Trophoblast cell (in vitro differentiated cells and primary cell): Measurements from ENCODE around the gene SCARF1.

ENCODE experiments used
- DNase-seq, 2 donors: peaks; one replicate each; pipeline ENCODE4 v3.0.0-alpha.2; 2016
- H2AFZ ChIP-seq: 2 replicates; pipeline ENCODE4 v1.6.1; 2013; ENCODE audit warnings: low read length, moderate library complexity, mild to moderate bottlenecking; ENCODE audit not compliant: insufficient read depth, poor library complexity
- H2AK5ac ChIP-seq: 2 replicates; pipeline ENCODE4 v1.6.1; 2013; ENCODE audit warnings: mild to moderate bottlenecking, low read length
- H2BK120ac ChIP-seq: 2 replicates; pipeline ENCODE4 v1.6.1; 2013; ENCODE audit warnings: low read length, mild to moderate bottlenecking, moderate library complexity; ENCODE audit not compliant: insufficient read depth, poor library complexity
- H2BK12ac ChIP-seq: 2 replicates; pipeline ENCODE4 v1.6.1; 2013; ENCODE audit warnings: mild to moderate bottlenecking, low read length, moderate library complexity
- H2BK5ac ChIP-seq: 2 replicates; pipeline ENCODE4 v1.6.1; 2013; ENCODE audit warnings: low read length, low read depth, moderate library complexity, mild to moderate bottlenecking; ENCODE audit not compliant: poor library complexity
- H3K14ac ChIP-seq: 2 replicates; pipeline ENCODE4 v1.6.1; 2013; ENCODE audit warnings: mild to moderate bottlenecking, low read length
- H3K18ac ChIP-seq: 2 replicates; pipeline ENCODE4 v1.6.1; 2013; ENCODE audit warnings: mild to moderate bottlenecking, low read length
- H3K23ac ChIP-seq: 2 replicates; pipeline ENCODE4 v1.6.1; 2013; ENCODE audit warnings: low read length
- H3K27ac ChIP-seq: 2 replicates; pipeline ENCODE4 v1.5.1; 2013; ENCODE audit warnings: low read depth, mild to moderate bottlenecking, inconsistent platforms, low read length, moderate library complexity
- H3K27me3 ChIP-seq: 2 replicates; pipeline ENCODE4 v1.6.1; 2013; ENCODE audit warnings: inconsistent platforms, mild to moderate bottlenecking, low read length, moderate library complexity; ENCODE audit not compliant: insufficient read depth
- H3K36me3 ChIP-seq, 2 experiments: 1 replicate in 1 of 2; 2 replicates in 1 of 2; pipeline ENCODE4 v1.6.1; 2013; ENCODE audit warnings: low read length in 2 of 2, mild to moderate bottlenecking in 2 of 2, moderate library complexity in 1 of 2; ENCODE audit not compliant: insufficient read depth in 2 of 2, control insufficient read depth in 1 of 2
- H3K4ac ChIP-seq: 2 replicates; pipeline ENCODE4 v1.6.1; 2013; ENCODE audit warnings: low read depth, mild to moderate bottlenecking, low read length, moderate library complexity
- H3K4me1 ChIP-seq, 2 experiments: 1 replicate in 1 of 2; 2 replicates in 1 of 2; pipeline ENCODE4 v1.6.1; 2013; ENCODE audit warnings: low read length in 2 of 2, mild to moderate bottlenecking in 2 of 2, moderate library complexity in 1 of 2; ENCODE audit not compliant: insufficient read depth in 2 of 2, control insufficient read depth in 1 of 2
- H3K4me2 ChIP-seq: 2 replicates; pipeline ENCODE4 v1.6.1; 2013; ENCODE audit warnings: inconsistent platforms, mild to moderate bottlenecking, low read length, moderate library complexity
- H3K4me3 ChIP-seq: 2 replicates; pipeline ENCODE4 v1.5.1; 2013; ENCODE audit warnings: mild to moderate bottlenecking, low read depth, low read length, inconsistent platforms
- H3K79me1 ChIP-seq: one replicate; pipeline ENCODE4 v1.6.1; 2013; ENCODE audit warnings: low read length
- H3K79me2 ChIP-seq: 2 replicates; pipeline ENCODE4 v1.6.1; 2013; ENCODE audit warnings: low read length, mild to moderate bottlenecking; ENCODE audit not compliant: control insufficient read depth, insufficient read depth, poor library complexity
- H3K9ac ChIP-seq: 2 replicates; pipeline ENCODE4 v1.6.1; 2013; ENCODE audit warnings: mild to moderate bottlenecking, low read length
- H3K9me3 ChIP-seq: 2 replicates; pipeline ENCODE4 v1.6.1; 2013; ENCODE audit warnings: low read depth, mild to moderate bottlenecking, control low read depth, inconsistent platforms, low read length; ENCODE audit not compliant: insufficient read depth
- H4K12ac ChIP-seq: 2 replicates; pipeline ENCODE4 v1.6.1; 2013; ENCODE audit warnings: low read depth, mild to moderate bottlenecking, low read length, moderate library complexity
- H4K8ac ChIP-seq: 2 replicates; pipeline ENCODE4 v1.6.1; 2013; ENCODE audit warnings: low read depth, mild to moderate bottlenecking, low read length, moderate library complexity
- H4K91ac ChIP-seq: one replicate; pipeline ENCODE4 v1.6.1; 2013; ENCODE audit warnings: low read depth, mild to moderate bottlenecking, low read length, moderate library complexity
- WGBS: extraction: QIAGEN DNeasy Blood & Tissue Kit; methylation state at CpG from one replicate; pipeline ENCODE4 v1.1.7; 2013; ENCODE audit warnings: missing lambda C conversion rate; ENCODE audit not compliant: insufficient read length, insufficient coverage; ENCODE audit errors: extremely low coverage; 5-methylcytosine and 5-hydroxymethylcytosine counted together

SCARF1 gene

DNA sequence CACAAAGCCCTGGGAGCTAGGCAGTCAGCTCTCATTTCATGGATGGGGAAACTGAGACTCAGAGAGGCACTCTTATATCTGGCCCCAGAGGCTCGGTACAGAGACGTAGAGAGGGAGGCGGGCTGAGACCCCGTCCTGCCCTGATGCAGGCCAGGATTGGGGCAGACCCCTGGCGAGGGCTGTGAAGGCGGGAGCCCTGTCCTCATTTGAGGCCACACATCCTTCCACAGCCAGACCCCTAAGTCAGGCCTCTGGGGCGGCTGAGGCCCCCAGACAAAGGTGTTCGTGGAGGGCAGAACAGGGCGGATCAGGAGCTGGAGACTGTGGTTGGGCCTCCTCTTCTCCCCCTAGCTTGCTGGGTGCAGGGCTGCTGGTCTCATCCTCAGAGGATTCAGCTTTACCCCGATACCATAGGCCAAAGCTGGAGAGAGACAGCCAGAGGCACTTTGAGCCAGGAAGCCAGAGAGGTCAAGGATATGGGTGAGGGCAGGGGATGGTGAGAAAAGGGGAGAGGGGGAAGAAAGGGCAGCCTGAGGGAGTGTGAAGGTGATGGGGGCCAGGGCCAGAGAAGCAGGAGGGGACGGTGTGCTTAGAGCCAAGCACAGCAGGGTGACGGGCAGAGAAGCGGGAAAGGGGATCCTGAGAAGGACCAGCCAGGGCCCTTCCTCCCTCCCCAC is 805 bp upstream of the SCARF1 start:
- Histone ChIP-seq H3K9me3 (no peaks in the 10 kb centered on the region), H3K36me3 (peaks cover 8 to 13% of the 10 kb centered on the region in 2 experiments), H4K12ac (no peak overlapping the region), H3K27me3 (no peaks in the 10 kb centered on the region), H4K91ac (no peak overlapping the region), H3K9ac (no peak overlapping the region), H3K4me3 (no peak overlapping the region), H3K18ac (no peak overlapping the region), H2AK5ac (no peak overlapping the region), H3K4me2 (no peak overlapping the region), H3K27ac (no peak overlapping the region), H4K8ac (no peak overlapping the region), H2BK120ac (no peak overlapping the region), H2BK5ac (no peak overlapping the region), H3K23ac (no peak overlapping the region), H3K4ac (no peak overlapping the region), H2AFZ (no peak overlapping the region), H3K79me2 (peaks cover 4% of the 10 kb centered on the region), H3K79me1 (peaks cover 13% of the 10 kb centered on the region), H3K4me1 (peaks cover 39 to 53% of the 10 kb centered on the region in 2 experiments), H2BK12ac (peak overlapping the region; percentile 47), H3K14ac (no peak overlapping the region)
- WGBS, result no CpG with 5 or more reads among the region's 13 CpGs
- no peak for DNase-seq

DNA sequence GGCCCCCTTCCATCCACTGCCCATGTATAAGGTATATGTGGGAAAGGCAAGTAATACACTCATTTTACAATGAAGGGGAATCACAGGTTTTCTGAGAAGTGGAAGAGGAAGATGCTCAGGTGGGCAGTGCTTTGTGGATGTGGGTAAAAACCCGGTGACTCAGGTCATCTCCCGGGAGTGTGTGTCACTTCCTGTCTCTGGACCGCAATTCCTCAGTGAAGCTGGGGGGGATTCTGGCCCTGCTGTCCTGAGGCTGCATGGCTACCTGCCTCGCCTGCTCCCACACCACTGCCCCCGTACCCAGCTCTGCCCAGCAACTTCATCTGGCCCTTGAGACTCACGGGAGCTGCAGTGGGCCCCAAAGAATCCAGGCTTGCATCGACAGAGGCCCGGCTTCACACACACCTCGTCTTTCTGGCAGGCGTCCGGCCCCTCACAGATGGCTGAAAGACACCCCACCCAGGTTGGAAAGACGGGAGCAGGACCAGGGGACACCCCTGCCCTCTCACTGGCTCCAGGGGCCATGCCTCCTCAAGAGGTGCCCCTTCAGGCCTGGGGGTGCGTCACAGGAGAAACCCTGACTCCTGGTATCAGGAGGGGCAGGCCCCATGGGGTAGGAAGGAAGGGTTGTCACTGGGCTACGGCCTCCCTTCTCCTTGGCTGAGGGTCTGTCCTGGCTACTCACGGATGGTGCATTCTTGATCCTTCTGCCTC is 882 bp downstream of the SCARF1 start:
- H3K9ac ChIP-seq, result no peak overlapping the region
- H2BK120ac ChIP-seq, result no peak overlapping the region
- H4K91ac ChIP-seq, result peak overlapping the region; percentile 20
- no CpG with 5 or more reads among the region's 15 CpGs for WGBS
- no peak overlapping the region for H3K4ac ChIP-seq
- H3K79me1 ChIP-seq, result peaks cover 11% of the 10 kb centered on the region
- H3K4me2 ChIP-seq, result no peak overlapping the region
- no peak overlapping the region for H3K23ac ChIP-seq
- H2BK5ac ChIP-seq, result no peak overlapping the region
- no peak overlapping the region for H3K14ac ChIP-seq
- peak in 1 of 2 donors; percentile 30 for DNase-seq
- H2AK5ac ChIP-seq, result peak overlapping the region; percentile 59
- peak overlapping the region; percentile 34 for H2BK12ac ChIP-seq
- no peaks in the 10 kb centered on the region for H3K27me3 ChIP-seq
- H3K79me2 ChIP-seq, result peaks cover 4% of the 10 kb centered on the region
- H2AFZ ChIP-seq, result no peak overlapping the region
- H3K4me3 ChIP-seq, result no peak overlapping the region
- no peak overlapping the region for H3K27ac ChIP-seq
- H3K36me3 ChIP-seq, result no peaks in the 10 kb centered on the region
- H4K8ac ChIP-seq, result no peak overlapping the region
- no peaks in the 10 kb centered on the region for H3K9me3 ChIP-seq
- H3K4me1 ChIP-seq, result peaks cover 34 to 43% of the 10 kb centered on the region in 2 experiments
- no peak overlapping the region for H4K12ac ChIP-seq
- no peak overlapping the region for H3K18ac ChIP-seq

DNA sequence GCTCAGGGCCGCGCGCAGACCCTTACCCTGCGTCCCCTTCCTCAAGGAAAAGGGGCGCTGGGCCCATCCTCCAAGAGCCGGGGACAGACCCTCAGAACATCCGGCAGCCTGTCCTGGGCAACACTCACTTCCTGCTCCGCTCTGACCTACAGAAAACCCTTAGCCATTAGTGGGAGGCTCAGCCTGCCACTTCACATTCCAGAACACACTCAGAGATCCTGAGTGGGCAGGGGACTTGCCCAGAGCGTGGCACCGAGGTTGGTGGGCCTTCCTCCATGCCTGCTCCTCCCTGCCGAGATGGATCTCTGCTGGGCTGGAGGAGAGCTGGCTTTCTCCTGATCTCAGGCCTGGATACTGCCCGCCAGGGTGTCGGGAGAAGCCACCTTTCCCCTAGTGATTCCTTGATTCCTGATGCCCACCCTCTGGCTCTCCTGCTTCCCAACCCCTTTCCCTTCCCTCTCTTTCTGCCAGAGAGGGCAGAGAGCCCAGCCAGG is 1.5 kb downstream of the SCARF1 start:
- H2BK120ac ChIP-seq, result no peak overlapping the region
- no CpG with 5 or more reads among the region's 13 CpGs for WGBS
- H4K91ac ChIP-seq, result no peak overlapping the region
- H3K36me3 ChIP-seq, result no peaks in the 10 kb centered on the region
- H4K8ac ChIP-seq, result no peak overlapping the region
- H3K4ac ChIP-seq, result no peak overlapping the region
- no peak overlapping the region for H2AFZ ChIP-seq
- no peak overlapping the region for H2BK5ac ChIP-seq
- H3K9ac ChIP-seq, result no peak overlapping the region
- H3K27me3 ChIP-seq, result no peaks in the 10 kb centered on the region
- no peaks in the 10 kb centered on the region for H3K9me3 ChIP-seq
- peaks cover 11% of the 10 kb centered on the region for H3K79me1 ChIP-seq
- no peak overlapping the region for H3K27ac ChIP-seq
- H3K23ac ChIP-seq, result no peak overlapping the region
- H3K4me1 ChIP-seq, result peaks cover 34 to 46% of the 10 kb centered on the region in 2 experiments
- no peak for DNase-seq
- H3K14ac ChIP-seq, result no peak overlapping the region
- peaks cover 4% of the 10 kb centered on the region for H3K79me2 ChIP-seq
- no peak overlapping the region for H4K12ac ChIP-seq
- no peak overlapping the region for H3K18ac ChIP-seq
- no peak overlapping the region for H2AK5ac ChIP-seq
- peak overlapping the region; percentile 88 for H3K4me2 ChIP-seq
- H3K4me3 ChIP-seq, result no peak overlapping the region
- no peak overlapping the region for H2BK12ac ChIP-seq

DNA sequence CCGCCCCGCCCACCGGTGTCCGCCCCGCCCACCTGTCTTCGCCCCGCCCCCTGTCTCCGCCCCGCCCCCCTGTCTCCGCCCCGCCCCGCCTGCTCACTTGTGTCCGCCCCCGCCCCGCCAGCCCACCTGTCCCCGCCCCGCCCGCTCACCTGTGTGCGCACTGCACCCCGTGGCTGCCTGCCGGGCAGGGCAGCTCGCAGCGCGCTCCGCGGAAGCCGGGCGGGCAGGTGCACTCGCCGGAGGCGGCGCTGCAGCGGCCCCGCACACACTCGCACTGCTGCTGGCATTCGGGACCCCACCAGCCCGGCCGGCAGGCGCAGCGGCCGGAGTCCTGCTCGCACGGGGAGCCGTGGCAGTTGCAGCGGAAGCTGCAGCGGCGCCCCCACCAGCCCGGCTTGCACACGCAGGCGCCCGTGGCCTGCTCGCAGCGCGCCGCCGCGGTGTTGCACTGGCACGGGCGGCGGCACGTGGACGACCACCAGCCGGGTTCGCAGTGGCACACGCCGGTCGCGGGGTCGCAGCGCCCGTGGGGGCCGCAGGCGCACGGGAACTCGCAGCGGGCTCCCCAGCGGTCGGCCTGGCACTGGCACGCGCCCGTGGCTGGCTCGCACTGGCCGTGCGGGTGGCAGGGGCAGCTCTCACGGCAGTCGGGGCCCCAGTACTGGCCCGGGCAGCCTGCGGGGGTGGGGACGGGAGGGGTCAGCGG is 2.1 kb downstream of the SCARF1 start:
- H4K12ac ChIP-seq, result no peak overlapping the region
- peaks cover 10% of the 10 kb centered on the region for H3K79me1 ChIP-seq
- H2BK12ac ChIP-seq, result no peak overlapping the region
- no peak overlapping the region for H3K4ac ChIP-seq
- H3K79me2 ChIP-seq, result peaks cover 1% of the 10 kb centered on the region
- H3K4me1 ChIP-seq, result peaks cover 37 to 48% of the 10 kb centered on the region in 2 experiments
- H4K91ac ChIP-seq, result no peak overlapping the region
- no peak overlapping the region for H4K8ac ChIP-seq
- H2BK5ac ChIP-seq, result no peak overlapping the region
- H3K4me3 ChIP-seq, result peak overlapping the region; percentile 62
- no peaks in the 10 kb centered on the region for H3K9me3 ChIP-seq
- peak overlapping the region; percentile 88 for H3K4me2 ChIP-seq
- no peak overlapping the region for H3K27ac ChIP-seq
- DNase-seq, result peak; percentile 52 to 60
- H3K18ac ChIP-seq, result no peak overlapping the region
- H3K14ac ChIP-seq, result no peak overlapping the region
- no peaks in the 10 kb centered on the region for H3K27me3 ChIP-seq
- no CpG with 5 or more reads among the region's 90 CpGs for WGBS
- no peaks in the 10 kb centered on the region for H3K36me3 ChIP-seq
- H3K9ac ChIP-seq, result no peak overlapping the region
- H2AK5ac ChIP-seq, result no peak overlapping the region
- H2AFZ ChIP-seq, result peak overlapping the region; percentile 58
- no peak overlapping the region for H3K23ac ChIP-seq
- no peak overlapping the region for H2BK120ac ChIP-seq
